NOMO-1 treated with DMSO at 0.1 percent for 48 hours (cell line): ENCODE results near the gene DAG1.

Experiments
- DNase-seq: peaks from one replicate; lab custom pipeline; 2025; ENCODE audit not compliant: unreplicated experiment; lab: John Stamatoyannopoulos, UW

DAG1 gene

DNA sequence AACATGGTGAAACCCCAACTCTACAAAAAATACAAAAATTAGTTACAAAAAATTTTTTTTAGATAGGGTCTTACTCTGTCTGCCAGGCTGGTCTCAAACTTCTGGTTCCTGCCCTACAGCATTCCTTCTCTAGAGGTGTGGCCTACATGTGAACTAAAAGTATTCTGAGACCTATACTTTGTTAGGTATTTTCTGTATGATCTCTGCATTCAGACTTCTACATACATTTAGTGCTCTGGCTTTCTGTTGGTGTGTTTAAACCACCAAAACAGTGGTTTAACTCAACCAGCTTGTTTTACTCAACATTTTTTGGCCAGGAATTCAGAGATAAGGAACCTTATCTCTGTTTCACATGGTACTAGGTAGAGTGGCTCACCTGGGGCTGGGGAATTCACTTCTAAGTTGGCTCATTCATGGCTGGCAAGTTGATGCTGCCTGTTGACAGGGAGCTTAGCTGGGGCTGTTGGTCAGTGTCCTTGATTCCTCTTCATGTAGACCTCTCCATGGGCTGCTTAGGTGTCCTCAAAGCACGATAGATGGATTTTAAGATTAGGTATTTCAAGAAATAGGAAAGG, 42.8 kb downstream of the DAG1 start:
- DNase-seq = no peak

- DNase-seq = no peak
These were observed 43.5 kb downstream of the DAG1 start for GRCh38 chr3:49513494-49514124.

GRCh38 chr3:49518016-49518415, 47.9 kb downstream of the DAG1 start:
- DNase-seq = no peak

GRCh38 chr3:49518441-49518840, 48.4 kb downstream of the DAG1 start:
- DNase-seq = no peak

- no peak for DNase-seq
These were observed 49.2 kb downstream of the DAG1 start for GRCh38 chr3:49519296-49519695.

DNA sequence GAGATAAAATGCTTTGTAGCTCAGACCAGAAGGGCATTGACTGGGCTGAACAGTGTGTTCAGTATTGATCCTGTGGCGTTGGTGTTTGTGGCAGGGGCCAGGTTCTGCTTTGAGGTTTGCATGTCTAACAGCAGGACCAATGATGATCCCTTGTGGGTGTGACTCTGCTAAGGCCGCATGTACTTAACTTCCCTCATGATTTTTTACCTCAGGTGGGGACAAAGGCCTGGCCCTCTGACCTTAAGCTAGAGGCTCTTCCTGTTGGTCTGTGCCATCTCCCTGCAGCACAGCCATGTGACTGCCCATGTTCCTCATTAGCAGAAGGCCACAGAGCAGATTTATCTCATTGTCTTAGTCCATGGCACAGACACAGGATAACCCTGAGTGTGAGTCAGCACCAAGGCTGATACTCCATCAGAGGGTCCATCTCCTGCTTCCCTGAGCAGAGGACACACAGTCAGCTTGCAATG, 49.9 kb downstream of the DAG1 start:
- DNase-seq = peak; percentile 48

DNA sequence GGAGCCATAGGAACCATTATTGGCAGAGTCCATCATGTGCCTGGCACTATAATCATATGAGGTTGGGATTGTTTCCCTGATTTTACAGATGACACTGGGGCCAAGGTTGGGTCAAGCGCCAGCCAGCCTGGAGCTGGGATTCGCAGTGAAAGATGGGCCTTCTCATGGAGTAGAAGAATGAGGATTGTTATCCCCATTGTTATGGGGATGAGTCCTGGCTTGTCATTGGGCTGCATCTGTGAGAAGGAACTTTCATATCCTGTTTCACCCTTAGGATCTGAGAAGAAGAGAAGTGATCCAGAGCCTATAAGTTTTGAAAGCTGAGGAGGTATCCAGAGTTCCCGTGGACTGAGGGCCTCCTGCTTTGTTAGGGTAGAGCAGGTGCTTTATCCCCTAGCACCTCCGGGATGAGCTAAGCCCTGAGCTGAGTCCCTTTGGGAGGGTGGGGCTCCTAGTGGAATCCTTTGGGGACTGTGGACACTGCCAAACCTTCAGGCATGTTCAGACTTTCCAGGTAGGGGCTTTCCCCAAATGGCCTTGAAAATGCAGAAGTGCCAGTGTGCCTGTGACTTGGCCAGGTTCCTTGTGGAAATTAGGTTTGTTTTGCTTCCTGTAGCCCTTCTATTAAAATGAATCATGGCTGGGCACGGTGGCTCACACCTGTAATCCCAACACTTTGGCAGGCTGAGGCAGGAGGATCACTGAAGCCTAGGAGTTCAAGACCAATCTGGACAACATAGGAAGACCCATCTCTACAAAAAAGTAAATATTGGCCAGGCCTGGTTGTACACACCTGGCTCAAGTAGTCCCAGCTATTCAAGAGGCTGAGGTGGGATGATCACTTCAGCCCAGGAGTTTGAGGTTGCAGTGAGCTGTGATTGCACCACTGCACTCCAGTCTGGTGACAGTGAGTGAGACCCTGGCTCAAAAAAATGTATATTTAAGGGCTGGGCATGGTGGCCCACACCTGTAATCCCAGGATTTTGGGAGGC, 54.0 kb downstream of the DAG1 start:
- no peak for DNase-seq

GRCh38 chr3:49529567-49529966, 59.5 kb downstream of the DAG1 start:
- no peak for DNase-seq

DNA sequence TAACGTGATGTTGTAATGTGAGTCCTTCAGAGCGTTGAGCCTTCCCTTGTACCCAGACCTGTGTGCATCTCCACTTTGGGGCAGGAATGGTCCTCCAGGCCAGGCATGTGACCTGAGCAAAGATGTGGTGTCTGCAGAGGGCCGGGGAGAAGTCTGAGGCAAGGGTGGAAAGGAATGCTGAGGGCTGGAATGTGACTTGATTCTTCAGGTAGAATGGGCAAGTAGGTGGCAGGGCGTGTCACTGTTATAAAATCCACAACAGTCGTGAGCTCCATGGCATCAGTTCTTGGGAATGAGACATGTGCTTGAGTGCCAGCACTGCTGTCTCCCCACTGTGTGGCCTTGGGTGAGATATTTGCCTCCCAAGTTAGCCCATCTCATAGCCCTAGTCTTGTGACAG, 60.2 kb downstream of the DAG1 start:
- no peak for DNase-seq

DNA sequence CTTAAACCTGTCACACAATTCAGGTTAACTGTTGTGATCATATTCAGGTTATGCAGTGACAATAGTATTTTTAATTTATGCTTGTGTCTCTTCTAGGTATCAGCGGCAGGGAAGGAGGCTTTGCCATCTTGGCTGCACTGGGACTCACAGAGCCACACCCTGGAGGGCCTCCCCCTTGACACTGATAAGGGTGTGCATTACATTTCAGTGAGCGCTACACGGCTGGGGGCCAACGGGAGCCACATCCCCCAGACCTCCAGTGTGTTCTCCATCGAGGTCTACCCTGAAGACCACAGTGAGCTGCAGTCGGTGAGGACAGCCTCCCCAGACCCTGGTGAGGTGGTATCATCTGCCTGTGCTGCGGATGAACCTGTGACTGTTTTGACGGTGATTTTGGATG, 60.6 kb downstream of the DAG1 start:
- DNase-seq = no peak

GRCh38 chr3:49531218-49531617, 61.2 kb downstream of the DAG1 start:
- DNase-seq = no peak

DNA sequence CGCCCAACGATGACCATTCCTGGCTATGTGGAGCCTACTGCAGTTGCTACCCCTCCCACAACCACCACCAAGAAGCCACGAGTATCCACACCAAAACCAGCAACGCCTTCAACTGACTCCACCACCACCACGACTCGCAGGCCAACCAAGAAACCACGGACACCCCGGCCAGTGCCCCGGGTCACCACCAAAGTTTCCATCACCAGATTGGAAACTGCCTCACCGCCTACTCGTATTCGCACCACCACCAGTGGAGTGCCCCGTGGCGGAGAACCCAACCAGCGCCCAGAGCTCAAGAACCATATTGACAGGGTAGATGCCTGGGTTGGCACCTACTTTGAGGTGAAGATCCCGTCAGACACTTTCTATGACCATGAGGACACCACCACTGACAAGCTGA, 61.6 kb downstream of the DAG1 start:
- DNase-seq = no peak

DNA sequence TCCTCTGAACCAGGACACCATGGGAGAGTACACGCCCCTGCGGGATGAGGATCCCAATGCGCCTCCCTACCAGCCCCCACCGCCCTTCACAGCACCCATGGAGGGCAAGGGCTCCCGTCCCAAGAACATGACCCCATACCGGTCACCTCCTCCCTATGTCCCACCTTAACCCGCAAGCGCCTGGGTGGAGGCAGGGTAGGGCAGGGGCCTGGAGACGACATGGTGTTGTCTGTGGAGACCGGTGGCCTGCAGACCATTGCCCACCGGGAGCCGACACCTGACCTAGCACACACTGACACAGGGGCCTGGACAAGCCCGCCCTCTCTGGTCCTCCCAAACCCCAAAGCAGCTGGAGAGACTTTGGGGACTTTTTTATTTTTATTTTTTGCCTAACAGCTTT, 63.0 kb downstream of the DAG1 start:
- no peak for DNase-seq

- no peak for DNase-seq
These were observed 63.9 kb downstream of the DAG1 start for GRCh38 chr3:49533786-49534519.

DNA sequence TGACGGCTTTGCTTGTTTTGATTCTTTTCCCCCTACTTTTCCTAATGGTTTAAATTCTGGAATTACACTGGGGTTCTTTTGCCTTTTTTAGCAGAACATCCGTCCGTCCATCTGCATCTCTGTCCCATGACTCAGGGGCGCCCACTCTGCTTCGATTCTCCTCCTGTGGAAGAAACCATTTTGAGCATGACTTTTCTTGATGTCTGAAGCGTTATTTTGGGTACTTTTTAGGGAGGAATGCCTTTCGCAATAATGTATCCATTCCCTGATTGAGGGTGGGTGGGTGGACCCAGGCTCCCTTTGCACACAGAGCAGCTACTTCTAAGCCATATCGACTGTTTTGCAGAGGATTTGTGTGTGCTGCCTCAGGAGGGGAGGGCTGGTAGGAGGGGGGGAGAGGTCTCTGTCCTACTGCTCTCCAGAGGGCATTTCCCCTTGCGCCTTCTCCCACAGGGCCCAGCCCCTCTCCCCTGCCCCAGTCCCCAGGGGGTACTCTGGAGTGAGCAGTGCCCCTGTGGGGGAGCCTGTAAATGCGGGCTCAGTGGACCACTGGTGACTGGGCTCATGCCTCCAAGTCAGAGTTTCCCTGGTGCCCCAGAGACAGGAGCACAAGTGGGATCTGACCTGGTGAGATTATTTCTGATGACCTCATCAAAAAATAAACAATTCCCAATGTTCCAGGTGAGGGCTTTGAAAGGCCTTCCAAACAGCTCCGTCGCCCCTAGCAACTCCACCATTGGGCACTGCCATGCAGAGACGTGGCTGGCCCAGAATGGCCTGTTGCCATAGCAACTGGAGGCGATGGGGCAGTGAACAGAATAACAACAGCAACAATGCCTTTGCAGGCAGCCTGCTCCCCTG, 64.7 kb downstream of the DAG1 start:
- no peak for DNase-seq

DNA sequence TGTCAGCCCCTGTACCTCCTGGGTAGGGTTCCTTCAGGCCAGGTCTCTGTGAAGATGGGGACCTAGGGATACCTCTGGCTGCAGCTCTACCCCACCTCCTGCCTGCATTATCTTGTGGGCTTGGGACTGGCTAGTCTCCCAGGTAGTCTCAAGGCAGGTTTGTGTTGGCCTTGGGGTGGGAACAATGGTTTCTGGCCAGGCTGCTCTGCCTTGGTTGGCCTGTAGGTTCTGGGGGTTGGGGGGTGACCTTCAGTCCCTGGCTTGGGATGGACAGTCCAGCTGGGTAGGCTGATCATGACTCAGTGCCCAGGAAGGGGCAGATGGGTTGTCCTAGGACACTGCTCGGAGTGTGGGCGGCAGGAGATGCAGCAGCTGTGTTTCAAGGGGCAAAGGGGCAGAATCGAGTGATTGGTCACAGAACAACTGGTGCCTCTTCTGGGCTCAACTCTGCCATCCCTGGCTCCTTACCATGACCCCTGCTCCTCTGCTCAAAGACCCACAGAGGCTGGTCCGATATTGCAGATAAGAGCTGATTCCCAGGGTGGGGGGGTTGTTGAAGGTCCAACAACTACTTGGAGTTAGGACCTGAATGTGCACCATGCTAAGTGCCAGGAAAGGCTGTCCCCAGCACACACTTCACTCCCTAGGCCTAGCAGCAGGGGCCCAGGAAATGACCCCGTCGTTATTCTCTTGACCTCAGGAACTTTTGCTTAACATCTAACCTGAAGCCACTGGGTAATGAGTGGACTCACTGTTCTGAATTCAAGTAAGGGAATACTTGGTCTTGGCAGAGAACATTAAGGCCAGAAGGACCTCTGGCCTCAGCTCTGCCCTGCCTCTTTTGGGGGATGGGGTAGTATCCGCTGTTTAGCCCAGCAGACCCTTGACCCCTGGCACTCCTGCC, 66.2 kb downstream of the DAG1 start:
- DNase-seq = no peak

DNA sequence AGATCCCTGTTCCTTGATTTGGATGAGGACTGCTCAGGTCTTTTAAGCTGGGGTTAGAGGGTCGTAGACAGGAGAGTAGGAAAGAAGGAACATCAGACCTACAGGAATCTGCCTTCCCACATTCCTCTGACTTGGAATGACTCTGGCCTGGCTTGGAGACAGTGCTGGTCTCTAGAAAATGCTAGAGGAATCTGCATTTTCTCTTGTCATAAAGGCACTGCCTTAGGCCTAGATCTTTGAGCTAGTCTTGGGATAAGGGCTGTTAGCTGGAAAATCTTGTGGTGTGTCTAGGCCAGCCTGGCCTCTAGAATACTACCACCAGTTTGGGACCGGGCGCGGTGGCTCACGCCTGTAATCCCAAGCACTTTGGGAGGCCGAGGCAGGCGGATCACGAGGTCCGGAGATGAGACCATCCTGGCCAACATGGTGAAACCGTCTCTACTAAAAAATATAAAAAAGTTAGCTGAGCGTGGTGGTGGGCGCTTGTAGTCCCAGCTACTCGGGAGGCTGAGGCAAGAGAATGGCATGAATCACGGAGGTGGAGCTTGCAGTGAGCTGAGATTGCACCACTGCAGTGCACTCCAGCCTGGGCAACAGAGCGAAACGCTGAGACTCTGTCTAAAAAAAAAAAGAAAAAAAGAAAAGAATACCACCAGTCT, 66.9 kb downstream of the DAG1 start:
- no peak for DNase-seq

- DNase-seq = peak; percentile 91
These were observed 69.8 kb downstream of the DAG1 start for GRCh38 chr3:49539659-49540560.
